ENCODE measurements around the gene UGT1A10. TPM values are rescaled to one million over a fixed set of nuclear protein-coding genes. Genes with fewer than 3 reads are reported as not detected.

UGT1A10 gene
- total RNA-seq, 1 donor from 2014 or later = not detected

DNA sequence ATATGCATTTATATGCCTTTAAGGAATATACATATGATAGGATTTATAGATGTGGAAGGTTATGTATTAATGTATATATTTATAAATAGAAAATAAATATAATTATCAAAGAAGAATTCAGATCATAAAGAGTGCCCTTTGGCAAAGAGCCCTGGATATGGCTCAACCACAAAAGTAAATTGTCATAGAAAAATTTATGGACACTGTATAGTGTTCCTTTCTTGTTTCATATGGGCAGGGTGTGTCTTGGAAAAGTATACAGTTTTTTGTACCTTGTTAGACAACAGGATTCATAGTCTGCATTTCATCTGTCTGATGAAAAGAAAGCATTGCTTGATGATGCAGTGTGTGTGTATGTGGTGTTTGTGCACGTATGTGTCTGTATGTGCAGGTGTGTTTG is 48.4 kb downstream of the UGT1A10 start:
- Histone ChIP-seq H3K27ac (no peak overlapping the region), H3K4me3 (no peak overlapping the region), H3K9me3 (no peaks in the 10 kb centered on the region), H3K4me1 (no peaks in the 10 kb centered on the region), H3K36me3 (no peaks in the 10 kb centered on the region), H3K27me3 (no peaks in the 10 kb centered on the region)
- DNase-seq (ENCODE audit: extremely low spot score in 2 of 2) = no peak
- TF ChIP-seq POLR2A (IDR thresholded peaks at IDR 0.05) (no peak), CTCF (IDR thresholded peaks at IDR 0.05) (no peak), POLR2AphosphoS5 (IDR thresholded peaks at IDR 0.05; ENCODE audit: insufficient read depth in 1 of 2, low read depth in 1 of 2) (no peak)
- intact Hi-C loops (cut with DNase I) = no loop called here

DNA sequence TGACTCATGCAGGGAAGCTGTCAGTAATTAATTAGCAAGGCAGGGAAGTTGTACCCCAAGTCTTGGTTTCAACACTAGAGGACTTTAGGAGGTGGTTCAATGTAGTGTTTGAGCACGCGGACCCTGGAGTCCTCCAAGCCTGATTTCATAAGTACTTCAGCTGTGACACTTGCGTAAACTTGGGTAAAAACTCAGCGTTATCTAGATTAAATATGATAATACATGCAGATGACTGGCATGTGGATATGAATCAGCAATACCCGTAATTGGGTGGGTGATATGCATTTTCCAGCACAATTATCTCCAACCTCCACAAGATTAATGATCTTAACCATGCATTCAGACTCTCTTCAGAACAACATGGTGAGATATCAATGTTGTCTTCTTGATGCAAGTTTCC is 50.7 kb downstream of the UGT1A10 start:
- Histone ChIP-seq H3K4me3 (no peak overlapping the region), H3K27ac (no peak overlapping the region), H3K9me3 (no peaks in the 10 kb centered on the region), H3K4me1 (peaks cover 8% of the 10 kb centered on the region), H3K27me3 (no peaks in the 10 kb centered on the region), H3K36me3 (no peaks in the 10 kb centered on the region)
- intact Hi-C loops (cut with DNase I) = no loop called here
- TF ChIP-seq CTCF (IDR thresholded peaks at IDR 0.05) (no peak), POLR2AphosphoS5 (IDR thresholded peaks at IDR 0.05; ENCODE audit: insufficient read depth in 1 of 2, low read depth in 1 of 2) (no peak), POLR2A (IDR thresholded peaks at IDR 0.05) (no peak)
- DNase-seq (ENCODE audit: extremely low spot score in 2 of 2) = no peak

DNA sequence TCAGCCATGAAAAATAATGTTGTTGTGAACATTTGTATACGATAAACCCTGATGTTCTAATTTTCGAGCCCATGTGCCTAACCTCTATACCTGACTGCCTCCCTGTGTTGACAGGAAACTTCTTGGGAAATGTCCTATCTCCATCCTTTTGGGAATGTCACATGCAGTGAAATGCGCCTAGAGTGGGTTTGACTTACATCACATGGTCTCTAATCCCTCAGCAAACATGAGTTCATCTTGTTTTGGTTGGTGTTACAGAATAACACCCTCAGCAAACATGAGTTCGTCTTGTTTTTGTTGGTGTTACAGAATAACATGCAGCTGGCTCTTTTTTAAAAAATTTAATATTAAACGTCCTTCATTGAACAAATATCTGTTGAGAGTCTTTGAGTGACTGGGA is 52.1 kb downstream of the UGT1A10 start:
- Histone ChIP-seq H3K27me3 (no peaks in the 10 kb centered on the region), H3K4me1 (peaks cover 8% of the 10 kb centered on the region)

GRCh38 chr2:233689031-233689430 is 52.8 kb downstream of the UGT1A10 start:
- Histone ChIP-seq H3K4me3 (no peak overlapping the region), H3K27ac (no peak overlapping the region), H3K4me1 (peaks cover 8% of the 10 kb centered on the region), H3K36me3 (no peaks in the 10 kb centered on the region), H3K27me3 (no peaks in the 10 kb centered on the region), H3K9me3 (no peaks in the 10 kb centered on the region)
- DNase-seq (ENCODE audit: extremely low spot score in 2 of 2) = no peak
- intact Hi-C loops (cut with DNase I) = no loop called here
- no peak for TF ChIP-seq POLR2AphosphoS5 (IDR thresholded peaks at IDR 0.05; ENCODE audit: insufficient read depth in 1 of 2, low read depth in 1 of 2)
- no peak for TF ChIP-seq CTCF (IDR thresholded peaks at IDR 0.05)
- TF ChIP-seq POLR2A (IDR thresholded peaks at IDR 0.05) = no peak

More for the DNA sequence above, 52.1 kb downstream of the UGT1A10 start:
- TF ChIP-seq CTCF (IDR thresholded peaks at IDR 0.05) (no peak), POLR2AphosphoS5 (IDR thresholded peaks at IDR 0.05; ENCODE audit: insufficient read depth in 1 of 2, low read depth in 1 of 2) (no peak), POLR2A (IDR thresholded peaks at IDR 0.05) (no peak)
- no peak overlapping the region for H3K27ac ChIP-seq
- no peaks in the 10 kb centered on the region for H3K36me3 ChIP-seq
- intact Hi-C loops (cut with DNase I) = no loop called here
- no peak for DNase-seq (ENCODE audit: extremely low spot score in 2 of 2)
- H3K4me3 ChIP-seq = no peak overlapping the region
- no peaks in the 10 kb centered on the region for H3K9me3 ChIP-seq

DNA sequence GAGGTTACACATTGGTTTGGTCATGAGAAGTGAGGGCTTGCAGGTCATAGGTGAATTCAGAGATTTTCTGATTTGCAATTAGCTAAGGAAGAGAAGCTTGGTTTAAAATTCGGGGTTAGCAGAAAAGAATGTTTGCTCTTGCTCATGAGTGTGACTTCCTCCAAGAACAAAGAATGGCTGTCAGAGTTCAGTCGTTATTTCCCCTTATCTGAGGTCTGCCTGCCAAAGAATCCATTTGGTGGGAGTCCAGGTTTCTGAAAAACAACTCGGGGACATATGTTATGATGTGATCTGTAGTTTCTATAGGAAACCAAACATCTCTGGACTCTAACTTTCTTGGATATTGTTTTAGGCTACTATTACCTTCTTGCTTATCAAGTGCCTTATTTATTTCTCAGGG is 53.3 kb downstream of the UGT1A10 start:
- no peak overlapping the region for H3K27ac ChIP-seq
- no peaks in the 10 kb centered on the region for H3K36me3 ChIP-seq
- DNase-seq (ENCODE audit: extremely low spot score in 2 of 2) = no peak
- H3K9me3 ChIP-seq = no peaks in the 10 kb centered on the region
- intact Hi-C loops (cut with DNase I) = no loop called here
- H3K4me1 ChIP-seq = peaks cover 8% of the 10 kb centered on the region
- TF ChIP-seq POLR2A (IDR thresholded peaks at IDR 0.05) = no peak
- TF ChIP-seq CTCF (IDR thresholded peaks at IDR 0.05) = no peak
- TF ChIP-seq POLR2AphosphoS5 (IDR thresholded peaks at IDR 0.05; ENCODE audit: insufficient read depth in 1 of 2, low read depth in 1 of 2) = no peak
- no peak overlapping the region for H3K4me3 ChIP-seq
- no peaks in the 10 kb centered on the region for H3K27me3 ChIP-seq

All from vagina (tissue), 2 donors.